ENCODE measurements around the gene BTBD10.
"Not testable (repeated sequence)": the region's sequence is repeated elsewhere in the genome, so short reads cannot be mapped to it uniquely, and the experiment has no call there.

The BTBD10 gene

GRCh38 chr11:13438291-13438690 is 24.7 kb downstream of the BTBD10 start:
- no peak for DNase-seq

GRCh38 chr11:13436836-13437235 is 26.2 kb downstream of the BTBD10 start:
- not testable (repeated sequence) for DNase-seq

GRCh38 chr11:13434247-13435205 is 28.5 kb downstream of the BTBD10 start:
- DNase-seq = no peak

- no peak for DNase-seq
Measured at GRCh38 chr11:13433437-13433836, 29.6 kb downstream of the BTBD10 start.

- no peak for DNase-seq
Measured at GRCh38 chr11:13429836-13430235, 33.2 kb downstream of the BTBD10 start.

GRCh38 chr11:13429288-13429687 is 33.7 kb downstream of the BTBD10 start:
- DNase-seq = no peak

- DNase-seq = no peak
Measured at GRCh38 chr11:13427440-13427839, 35.6 kb downstream of the BTBD10 start.

GRCh38 chr11:13423372-13423771 is 39.6 kb downstream of the BTBD10 start:
- no peak for DNase-seq

- DNase-seq = no peak
Measured at GRCh38 chr11:13421561-13421960, 41.5 kb downstream of the BTBD10 start.

GRCh38 chr11:13415201-13415600 is 47.8 kb downstream of the BTBD10 start:
- DNase-seq = no peak

GRCh38 chr11:13405220-13405619 is 57.8 kb downstream of the BTBD10 start:
- no peak for DNase-seq

GRCh38 chr11:13398335-13398734 is 64.7 kb downstream of the BTBD10 start:
- DNase-seq = not testable (repeated sequence)

GRCh38 chr11:13391217-13391616 is 71.8 kb downstream of the BTBD10 start:
- DNase-seq = no peak

- DNase-seq = no peak
Measured at GRCh38 chr11:13388741-13389140, 74.3 kb downstream of the BTBD10 start.

GRCh38 chr11:13386567-13386966 is 76.5 kb downstream of the BTBD10 start:
- DNase-seq = no peak

- DNase-seq = peak; percentile 39
Measured at GRCh38 chr11:13384908-13385640, 77.9 kb downstream of the BTBD10 start.

- no peak for DNase-seq
Measured at GRCh38 chr11:13382751-13383150, 80.3 kb downstream of the BTBD10 start.

GRCh38 chr11:13380731-13381130 is 82.3 kb downstream of the BTBD10 start:
- no peak for DNase-seq

- no peak for DNase-seq
Measured at GRCh38 chr11:13378316-13378715, 84.7 kb downstream of the BTBD10 start.

- no peak for DNase-seq
Measured at GRCh38 chr11:13376838-13377237, 86.2 kb downstream of the BTBD10 start.

GRCh38 chr11:13376402-13376801 is 86.6 kb downstream of the BTBD10 start:
- DNase-seq = no peak

- no peak for DNase-seq
Measured at GRCh38 chr11:13375798-13376197, 87.2 kb downstream of the BTBD10 start.

GRCh38 chr11:13373216-13373615 is 89.8 kb downstream of the BTBD10 start:
- DNase-seq = no peak

GRCh38 chr11:13368041-13368446 is 95.0 kb downstream of the BTBD10 start:
- no peak for DNase-seq
